Stimulated activated naive CD4-positive, alpha-beta T cell (primary cell): ENCODE results near the gene ASNSD1.
"Not testable (repeated sequence)": the region's sequence is repeated elsewhere in the genome, so short reads cannot be mapped to it uniquely, and the experiment has no call there.

ENCODE experiments used
- DNase-seq, 6 experiments: peaks; one replicate each; lab custom pipeline; 2025; lab: John Stamatoyannopoulos, UW

Gene ASNSD1

DNA sequence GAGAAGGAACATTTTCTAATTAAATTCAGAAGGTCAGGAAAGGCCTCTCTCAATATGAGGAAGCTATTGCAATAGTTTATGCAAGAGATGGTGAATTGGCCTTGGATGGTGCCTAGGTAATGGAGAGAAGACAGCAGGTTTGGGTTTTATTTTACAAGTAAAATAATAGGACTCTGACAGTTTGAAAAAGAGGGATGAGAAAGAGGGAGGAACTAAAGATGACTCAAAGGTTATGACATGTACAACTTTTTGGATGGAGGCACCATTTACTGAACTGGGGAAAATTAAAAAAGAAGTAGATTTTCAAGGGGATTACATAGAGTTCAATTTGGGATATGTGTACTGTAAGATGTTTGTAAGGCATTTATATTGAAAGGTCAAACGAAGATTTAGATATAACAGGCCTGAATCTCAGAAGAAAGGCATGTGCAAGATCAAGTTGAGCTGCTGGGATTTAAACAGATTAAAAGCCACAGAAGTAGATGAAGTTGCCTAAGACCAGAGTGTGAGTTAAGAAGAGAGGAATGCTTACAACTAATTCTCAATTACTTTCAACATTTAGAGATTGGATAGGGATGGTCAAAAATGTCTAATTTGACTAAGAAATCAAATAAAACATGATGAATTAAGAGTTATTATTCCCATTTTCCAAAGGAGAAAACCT lies 12.3 kb upstream of the ASNSD1 start:
- no peak for DNase-seq

GRCh38 chr2:189651284-189651683 lies 10.0 kb upstream of the ASNSD1 start:
- DNase-seq, result no peak

- DNase-seq, result not testable (repeated sequence)
These were observed 7.8 kb upstream of the ASNSD1 start for GRCh38 chr2:189653464-189653863.

- no peak for DNase-seq
These were observed 6.6 kb upstream of the ASNSD1 start for GRCh38 chr2:189654641-189655040.

GRCh38 chr2:189657867-189658266 lies 3.4 kb upstream of the ASNSD1 start:
- peak in 5 of 6 experiments; percentile 7 to 64 (median 39) for DNase-seq

- peak in 5 of 6 experiments; percentile 5 to 64 (median 30) for DNase-seq
These were observed 2.7 kb upstream of the ASNSD1 start for GRCh38 chr2:189658306-189659212.

DNA sequence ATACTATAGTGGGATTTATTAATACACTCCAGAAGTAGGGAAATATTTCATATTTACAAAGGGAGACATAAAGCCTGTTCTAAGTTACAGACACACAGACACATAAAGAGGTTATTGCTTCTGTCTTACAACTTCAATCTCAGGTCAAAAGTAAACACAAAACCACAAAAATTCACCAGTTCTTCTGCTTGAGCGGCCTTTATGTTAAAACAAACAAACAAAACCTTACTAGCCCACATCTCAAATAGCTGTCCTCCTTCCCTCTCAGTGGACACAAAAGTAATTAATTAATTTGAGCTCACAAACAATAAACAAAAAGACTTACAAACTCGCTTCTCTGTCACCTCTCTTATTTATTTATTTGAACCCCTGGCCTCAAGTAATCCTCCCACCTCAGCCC lies 1.5 kb upstream of the ASNSD1 start:
- no peak for DNase-seq

- no peak for DNase-seq
These were observed 484 bp upstream of the ASNSD1 start for GRCh38 chr2:189660803-189661147.

GRCh38 chr2:189661957-189662321 lies 680 bp downstream of the ASNSD1 start:
- peak in 2 of 6 experiments; percentile 25 to 34 for DNase-seq

GRCh38 chr2:189662669-189663226 lies 1.5 kb downstream of the ASNSD1 start:
- peak in 1 of 6 experiments; percentile 1 for DNase-seq

GRCh38 chr2:189663319-189663718 lies 2.1 kb downstream of the ASNSD1 start:
- DNase-seq, result not testable (repeated sequence)

DNA sequence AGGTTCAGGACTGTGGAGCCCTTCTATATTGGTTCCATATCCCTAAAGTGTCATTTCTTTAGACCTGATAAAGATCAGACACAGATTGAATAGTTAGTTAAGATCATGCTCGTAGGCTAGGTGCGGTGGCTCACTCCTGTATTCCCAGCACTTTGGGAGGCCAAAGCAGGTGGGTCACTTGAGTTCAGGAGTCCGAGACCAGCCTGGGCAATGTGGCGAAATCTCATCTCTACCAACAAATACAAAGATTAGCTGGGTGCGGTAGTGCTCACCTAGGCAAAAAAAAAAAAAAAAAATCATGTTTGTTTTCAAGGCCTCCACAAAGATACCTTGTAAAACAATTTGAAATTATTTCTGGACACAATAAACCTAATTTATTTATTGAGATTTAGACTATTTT lies 8.7 kb downstream of the ASNSD1 start:
- DNase-seq, result no peak

DNA sequence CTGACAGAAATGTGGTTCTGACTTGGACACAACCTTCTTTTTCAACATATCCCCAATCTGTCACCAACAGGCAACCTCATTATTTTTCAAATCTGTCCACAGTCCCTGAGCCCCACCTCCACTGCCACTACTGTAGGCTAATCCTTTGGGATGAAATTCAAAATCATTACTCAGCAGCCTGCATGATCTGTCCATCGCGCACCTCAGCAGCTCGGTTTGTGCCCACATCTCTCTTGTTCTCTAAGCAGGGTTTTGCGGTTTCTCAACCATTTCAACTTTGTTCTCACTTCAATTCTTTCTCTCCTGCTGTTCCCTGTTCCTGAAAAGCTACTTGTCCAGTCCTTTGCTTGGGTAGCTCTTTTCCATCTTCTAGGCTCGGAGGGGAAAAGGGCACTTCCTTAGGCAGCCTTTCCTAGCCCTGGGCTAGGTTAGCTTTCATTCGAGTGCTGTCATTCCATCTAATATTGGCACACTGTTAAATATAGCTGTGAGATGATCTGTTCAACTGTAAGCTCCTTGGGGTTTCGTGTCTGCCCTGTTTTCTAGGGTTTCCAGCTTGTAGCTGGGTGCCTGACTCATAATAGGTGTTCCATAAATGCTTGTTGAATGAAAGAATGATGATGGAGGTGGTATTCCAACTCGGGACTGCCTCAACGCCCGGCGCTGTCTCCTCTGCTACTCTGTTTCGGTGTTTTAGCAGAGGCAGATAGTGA lies 12.6 kb downstream of the ASNSD1 start:
- no peak for DNase-seq

DNA sequence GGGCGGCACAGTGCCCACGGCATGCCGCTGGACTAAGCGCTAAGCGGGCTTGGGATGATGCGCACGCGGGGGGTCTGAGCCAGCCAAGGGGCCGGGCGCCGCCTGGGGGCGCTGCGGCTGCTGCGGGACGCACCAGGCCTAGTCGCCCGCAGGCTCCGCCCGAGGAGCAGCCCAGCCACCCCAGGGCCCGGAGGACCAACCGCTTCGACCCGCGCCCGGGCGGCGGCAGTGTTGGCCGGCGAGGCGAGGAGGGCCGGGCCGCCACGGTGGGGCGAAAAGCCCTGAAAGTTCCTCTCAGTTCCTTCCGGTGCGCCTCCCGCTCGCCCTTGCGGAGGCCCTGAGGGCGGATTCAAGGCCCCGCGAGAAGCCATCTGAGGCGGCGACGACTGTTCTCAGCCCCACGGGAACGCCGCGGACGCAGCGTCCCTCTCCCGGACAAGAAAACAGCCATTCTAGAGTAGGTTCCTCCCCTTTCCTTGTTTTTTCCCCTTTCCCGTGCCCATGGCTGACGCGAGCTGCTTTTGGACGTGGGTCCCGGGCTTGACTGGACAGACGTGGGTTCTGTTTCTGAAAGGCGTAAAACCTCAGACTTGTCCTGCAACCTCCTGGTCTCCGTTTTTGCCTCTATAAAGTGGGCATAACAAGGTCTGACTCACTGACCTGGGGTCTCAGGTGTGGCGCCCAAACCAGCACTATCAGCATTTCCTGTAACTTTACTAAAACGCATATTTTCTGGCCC lies 13.3 kb downstream of the ASNSD1 start, which contains the start of gene ANKAR:
Gene ANKAR (plus strand): TSS at position 297 of the 739 bp plus-strand sequence. CDS start 1,821 bp downstream, outside the sequence.
- DNase-seq, result peak; percentile 60 to 93 (median 80)

- DNase-seq, result no peak
These were observed 15.2 kb downstream of the ASNSD1 start for GRCh38 chr2:189676471-189676870.

DNA sequence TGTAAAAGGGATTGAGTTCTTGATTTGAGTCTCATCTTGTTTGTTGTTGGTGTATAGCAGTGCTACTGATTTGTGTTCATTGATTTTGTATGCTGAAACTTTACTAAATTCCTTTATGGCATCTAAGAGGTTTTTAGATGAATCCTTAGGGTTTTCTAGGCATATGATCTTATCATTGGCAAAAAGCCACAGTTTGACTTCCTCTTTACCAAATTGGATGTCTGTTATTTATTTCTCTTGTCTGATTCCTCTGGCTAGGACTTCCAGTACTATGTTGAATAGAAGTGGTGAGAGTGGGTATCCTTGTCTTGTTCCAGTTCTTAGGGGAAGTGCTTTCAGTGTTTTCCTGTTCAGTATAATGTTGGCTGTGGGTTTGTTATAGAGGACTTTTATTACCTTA lies 18.0 kb downstream of the ASNSD1 start:
- no peak for DNase-seq

DNA sequence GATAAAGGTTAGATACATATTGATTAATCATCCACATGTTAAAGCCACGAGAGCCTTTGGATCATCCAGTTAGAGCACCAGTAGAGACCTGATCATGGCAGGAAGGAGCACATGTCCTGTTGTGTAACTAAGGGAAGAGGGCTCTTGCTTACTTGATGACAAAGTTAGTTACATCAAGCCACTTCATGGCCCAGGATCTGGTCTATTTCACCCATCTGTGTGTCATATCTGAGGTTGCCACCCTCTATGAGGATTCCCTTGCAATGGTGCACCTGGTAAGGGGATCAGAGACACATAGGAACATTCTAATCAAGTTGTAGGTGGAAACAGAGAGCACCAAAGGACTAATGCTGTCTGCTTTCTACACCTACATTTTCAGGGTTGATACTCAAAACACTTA lies 19.9 kb downstream of the ASNSD1 start:
- DNase-seq, result no peak

DNA sequence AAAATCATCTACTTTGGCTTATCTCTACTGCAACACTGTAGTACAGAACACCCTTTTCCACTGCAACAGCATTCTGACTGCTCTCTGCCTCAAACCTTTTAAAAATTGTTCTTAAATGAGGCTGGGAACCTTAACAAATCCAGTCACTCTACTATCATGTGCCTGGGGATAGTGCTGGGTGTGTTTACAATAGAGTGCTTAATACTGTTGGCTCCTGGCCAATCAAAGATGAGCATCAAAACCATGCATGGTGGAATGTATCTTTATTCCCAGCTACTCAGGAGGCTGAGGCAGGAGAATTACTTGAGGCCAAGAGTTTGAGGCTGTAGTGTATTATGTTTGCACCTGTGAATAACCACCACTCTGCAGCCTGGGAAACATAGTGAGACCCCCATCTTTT lies 20.6 kb downstream of the ASNSD1 start:
- DNase-seq, result no peak

DNA sequence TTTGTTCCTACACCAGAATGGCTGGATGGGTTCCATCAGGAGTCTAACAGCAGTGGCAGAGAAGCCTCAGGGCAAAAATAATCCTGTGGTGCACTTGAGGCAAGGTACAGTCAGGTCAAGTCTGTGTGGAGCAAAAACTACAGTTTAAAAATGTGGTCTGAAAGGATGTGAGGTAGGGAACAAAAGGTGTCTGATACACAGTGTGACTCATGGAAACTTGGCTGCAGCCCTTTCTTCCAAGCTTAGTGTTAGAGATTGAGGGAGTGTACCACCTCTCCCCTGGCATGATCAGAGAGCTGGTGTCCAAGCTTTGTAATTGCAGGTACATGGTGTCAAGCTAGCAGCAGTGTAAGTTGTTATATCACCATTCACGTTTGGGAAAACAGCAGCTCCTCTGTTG lies 22.1 kb downstream of the ASNSD1 start:
- DNase-seq, result no peak

DNA sequence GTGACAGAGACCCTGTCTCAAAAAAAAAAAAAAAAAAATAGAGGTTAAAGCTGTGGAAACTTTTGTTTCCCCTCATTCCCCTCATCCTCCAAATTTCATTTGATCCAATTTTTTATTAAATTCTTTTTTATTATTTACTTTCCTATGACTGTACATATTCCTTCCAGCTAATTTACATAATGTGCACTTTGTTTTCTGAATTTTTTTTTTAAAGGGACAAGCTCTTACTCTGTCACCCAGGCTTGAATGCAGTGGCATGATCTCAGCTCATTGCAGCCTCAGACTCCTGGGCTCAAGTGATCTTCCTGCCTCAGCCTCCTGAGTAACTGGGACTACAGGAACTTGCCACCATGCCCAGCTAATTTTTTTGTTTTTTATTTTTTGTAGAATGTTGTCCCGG lies 23.6 kb downstream of the ASNSD1 start:
- DNase-seq, result no peak

- no peak for DNase-seq
These were observed 24.4 kb downstream of the ASNSD1 start for GRCh38 chr2:189685540-189686229.
